Glutamatergic neuron (in vitro differentiated cells): ENCODE data around the gene CTSZ. TPM values are rescaled to one million over a fixed set of nuclear protein-coding genes. Genes with fewer than 3 reads are reported as not detected.

Experiments
- DNase-seq: peaks from one replicate; pipeline ENCODE4 v3.0.0; 2022
- H3K27ac Mint-ChIP-seq: one replicate; pipeline ENCODE4 v1.8.0; 2020; ENCODE audit warnings: mild to moderate bottlenecking, mixed read lengths, inconsistent platforms; ENCODE audit not compliant: unreplicated experiment
- H3K27me3 Mint-ChIP-seq: one replicate; pipeline ENCODE4 v1.8.0; 2020; ENCODE audit warnings: mild to moderate bottlenecking, moderate library complexity, mixed read lengths, inconsistent platforms; ENCODE audit not compliant: unreplicated experiment
- H3K36me3 Mint-ChIP-seq: one replicate; pipeline ENCODE4 v1.8.0; 2020; ENCODE audit warnings: mild to moderate bottlenecking, mixed read lengths, inconsistent platforms; ENCODE audit not compliant: unreplicated experiment
- H3K4me1 Mint-ChIP-seq: one replicate; pipeline ENCODE4 v1.8.0; 2020; ENCODE audit warnings: mild to moderate bottlenecking, low read depth, mixed read lengths, inconsistent platforms; ENCODE audit not compliant: unreplicated experiment
- H3K4me3 Mint-ChIP-seq: one replicate; pipeline ENCODE4 v1.8.0; 2020; ENCODE audit warnings: mild to moderate bottlenecking, mixed read lengths, inconsistent platforms; ENCODE audit not compliant: unreplicated experiment
- H3K9me3 Mint-ChIP-seq: one replicate; pipeline ENCODE4 v1.8.0; 2020; ENCODE audit warnings: mild to moderate bottlenecking, moderate library complexity, mixed read lengths, inconsistent platforms; ENCODE audit not compliant: unreplicated experiment
- total RNA-seq: library from RNA; stranded (reverse); fragmentation: NEBNext Ultra II Directional; extraction: Animal tissue kit (Norgen Biotek cat#: 25700); gene quantifications from one replicate; pipeline ENCODE4 v1.2.1, GENCODE V29; 2021; ENCODE audit not compliant: unreplicated experiment
- TF ChIP-seq, protein P1 (sequence below): fragments of 200-600 bp; sonication (generic); IDR thresholded peaks from one replicate; pipeline ENCODE4 v1.5.0; 2021; ENCODE audit not compliant: partially characterized antibody, unreplicated experiment

CTSZ gene
- total RNA-seq, 1 donor from 2014 or later: 13.1 TPM

DNA sequence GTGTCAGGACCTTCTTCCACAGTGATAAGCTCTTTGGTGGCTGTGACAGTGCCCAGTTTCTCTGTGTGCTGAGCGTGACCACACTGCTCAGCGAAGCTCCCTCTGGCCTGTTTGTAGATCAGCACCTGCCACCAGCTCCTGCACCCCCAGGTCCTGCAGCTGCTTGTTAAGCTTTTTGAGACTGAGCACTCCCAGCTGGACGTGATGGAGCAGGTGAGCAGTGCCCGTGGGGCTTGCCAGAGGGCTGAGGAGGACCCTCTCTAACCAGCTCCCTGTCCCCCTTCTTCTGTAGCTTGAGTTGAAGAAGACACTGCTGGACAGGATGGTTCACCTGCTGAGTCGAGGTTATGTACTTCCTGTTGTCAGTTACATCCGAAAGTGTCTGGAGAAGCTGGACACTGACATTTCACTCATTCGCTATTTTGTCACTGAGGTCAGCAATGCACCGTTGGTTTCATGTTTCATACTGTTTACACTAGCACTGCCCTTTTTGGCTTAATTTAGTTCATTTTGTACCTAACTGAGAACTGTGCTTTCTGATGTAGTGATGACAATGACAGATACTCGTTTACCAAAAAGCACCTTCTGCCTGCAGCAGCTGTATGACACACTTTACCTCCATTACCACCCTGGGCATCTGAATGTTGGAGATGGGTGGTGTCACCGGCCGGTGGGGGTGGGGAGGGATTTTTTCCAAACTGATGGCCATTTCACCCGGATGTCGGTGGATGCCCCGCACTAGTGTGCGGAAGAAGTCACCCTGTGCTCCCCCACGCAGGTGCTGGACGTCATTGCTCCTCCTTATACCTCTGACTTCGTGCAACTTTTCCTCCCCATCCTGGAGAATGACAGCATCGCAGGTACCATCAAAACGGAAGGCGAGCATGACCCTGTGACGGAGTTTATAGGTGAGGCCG, 13.5 kb downstream of the CTSZ start:
- H3K4me1 Mint-ChIP-seq: peaks cover 4% of the 10 kb centered on the region
- H3K27me3 Mint-ChIP-seq: peaks cover 4% of the 10 kb centered on the region
- no peak overlapping the region for H3K4me3 Mint-ChIP-seq
- TF ChIP-seq, protein P1, sequence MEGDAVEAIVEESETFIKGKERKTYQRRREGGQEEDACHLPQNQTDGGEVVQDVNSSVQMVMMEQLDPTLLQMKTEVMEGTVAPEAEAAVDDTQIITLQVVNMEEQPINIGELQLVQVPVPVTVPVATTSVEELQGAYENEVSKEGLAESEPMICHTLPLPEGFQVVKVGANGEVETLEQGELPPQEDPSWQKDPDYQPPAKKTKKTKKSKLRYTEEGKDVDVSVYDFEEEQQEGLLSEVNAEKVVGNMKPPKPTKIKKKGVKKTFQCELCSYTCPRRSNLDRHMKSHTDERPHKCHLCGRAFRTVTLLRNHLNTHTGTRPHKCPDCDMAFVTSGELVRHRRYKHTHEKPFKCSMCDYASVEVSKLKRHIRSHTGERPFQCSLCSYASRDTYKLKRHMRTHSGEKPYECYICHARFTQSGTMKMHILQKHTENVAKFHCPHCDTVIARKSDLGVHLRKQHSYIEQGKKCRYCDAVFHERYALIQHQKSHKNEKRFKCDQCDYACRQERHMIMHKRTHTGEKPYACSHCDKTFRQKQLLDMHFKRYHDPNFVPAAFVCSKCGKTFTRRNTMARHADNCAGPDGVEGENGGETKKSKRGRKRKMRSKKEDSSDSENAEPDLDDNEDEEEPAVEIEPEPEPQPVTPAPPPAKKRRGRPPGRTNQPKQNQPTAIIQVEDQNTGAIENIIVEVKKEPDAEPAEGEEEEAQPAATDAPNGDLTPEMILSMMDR: no peak
- no peak overlapping the region for H3K27ac Mint-ChIP-seq
- no peak for DNase-seq
- no peaks in the 10 kb centered on the region for H3K36me3 Mint-ChIP-seq
- H3K9me3 Mint-ChIP-seq: peaks cover 1% of the 10 kb centered on the region

DNA sequence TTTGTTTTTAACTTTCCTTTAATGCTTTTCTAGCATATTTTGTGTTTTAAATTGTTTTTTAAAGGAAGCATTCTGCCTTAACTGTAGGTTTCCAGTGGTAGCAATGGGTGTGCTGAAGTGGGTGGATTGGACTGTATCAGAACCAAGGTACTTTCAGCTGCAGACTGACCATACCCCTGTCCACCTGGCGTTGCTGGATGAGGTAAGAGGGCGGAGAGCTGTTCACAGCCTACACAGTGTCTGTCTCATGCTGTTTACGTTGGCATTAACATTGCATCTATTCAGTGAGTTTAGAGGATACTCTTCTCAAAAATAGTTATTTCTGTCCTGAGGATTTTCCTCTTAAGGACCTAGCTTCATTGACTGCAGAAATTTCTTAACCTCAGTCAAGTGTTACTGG, 14.1 kb downstream of the CTSZ start:
- DNase-seq: no peak
- Mint-ChIP-seq H3K27ac (no peak overlapping the region), H3K4me1 (peaks cover 4% of the 10 kb centered on the region), H3K9me3 (peaks cover 1% of the 10 kb centered on the region), H3K36me3 (no peaks in the 10 kb centered on the region), H3K4me3 (no peak overlapping the region), H3K27me3 (peaks cover 4% of the 10 kb centered on the region)
- TF ChIP-seq, protein P1: no peak

DNA sequence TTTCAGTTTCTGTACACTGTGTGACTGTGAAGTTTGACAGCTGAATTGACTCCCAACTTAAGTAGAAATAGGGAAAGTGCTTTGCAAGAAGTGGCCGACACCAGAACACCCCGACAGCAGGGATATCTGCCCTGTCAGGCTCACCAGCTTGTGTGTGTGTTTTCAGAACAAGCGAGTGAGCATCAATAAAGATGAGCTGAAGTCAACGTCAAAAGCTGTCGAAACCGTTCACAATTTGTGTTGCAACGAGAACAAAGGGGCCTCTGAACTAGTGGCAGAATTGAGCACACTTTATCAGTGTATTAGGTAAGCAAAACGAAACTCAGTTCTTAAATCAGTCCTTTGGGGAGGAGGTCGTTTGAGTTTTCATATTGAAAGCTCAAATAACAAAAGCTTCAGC, 15.3 kb downstream of the CTSZ start:
- Mint-ChIP-seq H3K27me3 (peaks cover 4% of the 10 kb centered on the region), H3K27ac (no peak overlapping the region), H3K36me3 (no peaks in the 10 kb centered on the region), H3K9me3 (peaks cover 1% of the 10 kb centered on the region), H3K4me3 (no peak overlapping the region), H3K4me1 (peaks cover 10% of the 10 kb centered on the region)
- TF ChIP-seq, protein P1: no peak
- DNase-seq: no peak

DNA sequence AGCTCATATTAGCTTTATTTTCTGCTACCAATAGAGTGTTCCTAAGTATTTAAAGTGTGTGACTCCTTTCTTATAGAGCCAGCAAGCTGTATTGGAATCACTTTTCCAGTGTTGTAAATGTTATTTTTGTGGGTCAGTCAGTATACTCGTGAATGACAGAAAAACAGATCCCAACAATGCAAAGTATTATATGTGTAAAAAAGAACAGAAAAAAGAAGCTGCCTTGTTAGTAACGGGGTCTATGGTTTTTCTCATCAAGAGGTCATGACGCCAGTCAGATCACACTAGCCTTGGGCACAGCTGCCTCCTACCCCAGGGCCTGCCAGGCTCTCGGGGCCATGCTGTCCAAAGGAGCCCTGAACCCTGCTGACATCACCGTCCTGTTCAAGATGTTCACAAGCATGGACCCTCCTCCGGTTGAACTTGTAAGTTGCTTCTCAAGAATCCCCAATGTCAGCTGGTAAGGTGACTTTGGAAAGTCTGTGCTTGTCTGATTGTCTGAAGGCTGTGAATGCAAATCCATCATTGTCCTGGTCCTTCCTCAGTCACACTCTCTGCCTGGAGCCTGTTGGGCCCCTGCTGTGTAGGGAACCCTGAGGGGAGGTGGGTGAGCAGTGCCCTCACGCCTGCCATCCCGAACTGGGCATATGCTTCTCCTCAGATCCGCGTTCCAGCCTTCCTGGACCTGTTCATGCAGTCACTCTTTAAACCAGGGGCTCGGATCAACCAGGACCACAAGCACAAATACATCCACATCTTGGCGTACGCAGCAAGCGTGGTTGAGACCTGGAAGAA, 16.2 kb downstream of the CTSZ start:
- H3K9me3 Mint-ChIP-seq: peaks cover 1% of the 10 kb centered on the region
- H3K36me3 Mint-ChIP-seq: no peaks in the 10 kb centered on the region
- DNase-seq: no peak
- H3K4me1 Mint-ChIP-seq: peaks cover 11% of the 10 kb centered on the region
- no peak overlapping the region for H3K27ac Mint-ChIP-seq
- no peak overlapping the region for H3K4me3 Mint-ChIP-seq
- H3K27me3 Mint-ChIP-seq: peaks cover 4% of the 10 kb centered on the region
- TF ChIP-seq, protein P1: no peak
